ENCODE results near the gene BLOC1S1.

Gene BLOC1S1

DNA sequence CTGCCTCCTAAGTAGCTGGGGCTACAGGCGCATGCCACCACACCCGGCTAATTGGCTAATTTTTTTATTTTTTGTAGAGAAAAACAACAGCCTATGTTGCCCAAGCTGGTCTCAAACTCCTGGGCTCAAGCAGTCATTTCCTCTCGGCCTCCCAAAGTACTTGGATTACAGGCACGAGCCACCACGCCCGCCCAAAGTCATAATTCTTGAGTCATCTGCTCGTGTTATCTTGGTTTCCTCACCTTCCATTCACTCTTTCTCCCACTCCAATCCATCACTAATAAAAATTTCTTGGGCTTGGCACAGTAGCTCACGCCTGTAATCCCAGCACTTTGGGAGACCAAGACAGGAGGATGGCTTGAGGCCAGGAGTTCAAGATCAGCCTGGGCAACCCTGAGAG is 40.2 kb upstream of the BLOC1S1 start:
- Histone ChIP-seq H3K27me3 (ENCODE audit: control insufficient read depth, insufficient read depth, low read length) (no peaks in the 10 kb centered on the region), H3K4me1 (no peaks in the 10 kb centered on the region), H2AFZ (no peak overlapping the region), H3K36me3 (ENCODE audit: control insufficient read depth, insufficient read depth, low read length) (no peaks in the 10 kb centered on the region), H3K4me2 (ENCODE audit: low read length) (no peak overlapping the region), H3K79me2 (no peaks in the 10 kb centered on the region), H3K9ac (no peak overlapping the region), H3K4me3 (ENCODE audit: low read depth, low read length) (no peak overlapping the region), H3K27ac (no peak overlapping the region), H3K9me3 (ENCODE audit: control insufficient read depth, low read length) (no peaks in the 10 kb centered on the region)
- TF ChIP-seq CTCF (IDR thresholded peaks at IDR 0.05): no peak

GRCh38 chr12:55676707-55677106 is 39.1 kb upstream of the BLOC1S1 start:
- no peak for TF ChIP-seq CTCF (IDR thresholded peaks at IDR 0.05)
- peaks cover 4% of the 10 kb centered on the region for H3K4me1 ChIP-seq

DNA sequence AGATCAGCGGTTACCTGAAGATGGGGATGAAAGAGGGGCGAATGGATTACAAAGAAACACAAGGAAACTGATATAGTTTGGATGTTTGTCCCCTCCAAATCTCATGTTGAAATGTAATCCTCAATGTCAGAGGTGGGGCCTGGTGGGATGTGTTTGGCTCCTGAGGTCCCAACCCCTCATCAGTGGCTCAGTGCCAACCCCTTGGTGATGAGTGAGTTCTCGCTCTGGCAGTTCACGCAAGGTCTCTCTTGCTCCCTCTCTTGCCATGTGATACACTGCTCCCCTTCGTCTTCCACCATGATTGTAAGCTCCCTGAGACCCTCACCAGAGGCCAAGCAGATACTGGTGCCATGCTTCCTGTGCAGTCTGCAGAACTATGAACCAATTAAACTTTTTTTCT is 36.2 kb upstream of the BLOC1S1 start:
- Histone ChIP-seq H2AFZ (no peak overlapping the region), H3K9me3 (ENCODE audit: control insufficient read depth, low read length) (no peaks in the 10 kb centered on the region), H3K4me1 (peaks cover 7% of the 10 kb centered on the region), H3K9ac (no peak overlapping the region), H3K4me3 (ENCODE audit: low read depth, low read length) (no peak overlapping the region), H3K79me2 (no peaks in the 10 kb centered on the region), H3K4me2 (ENCODE audit: low read length) (no peak overlapping the region), H3K27ac (no peak overlapping the region), H3K36me3 (ENCODE audit: control insufficient read depth, insufficient read depth, low read length) (no peaks in the 10 kb centered on the region), H3K27me3 (ENCODE audit: control insufficient read depth, insufficient read depth, low read length) (no peaks in the 10 kb centered on the region)
- no peak for TF ChIP-seq CTCF (IDR thresholded peaks at IDR 0.05)

More at GRCh38 chr12:55676707-55677106, 39.1 kb upstream of the BLOC1S1 start:
- Histone ChIP-seq H3K9me3 (ENCODE audit: control insufficient read depth, low read length) (no peaks in the 10 kb centered on the region), H3K4me3 (ENCODE audit: low read depth, low read length) (no peak overlapping the region), H3K27me3 (ENCODE audit: control insufficient read depth, insufficient read depth, low read length) (no peaks in the 10 kb centered on the region), H3K27ac (no peak overlapping the region), H2AFZ (no peak overlapping the region), H3K9ac (no peak overlapping the region), H3K4me2 (ENCODE audit: low read length) (no peak overlapping the region), H3K36me3 (ENCODE audit: control insufficient read depth, insufficient read depth, low read length) (no peaks in the 10 kb centered on the region), H3K79me2 (no peaks in the 10 kb centered on the region)

GRCh38 chr12:55681142-55682077 is 34.4 kb upstream of the BLOC1S1 start:
- H3K36me3 ChIP-seq (ENCODE audit: control insufficient read depth, insufficient read depth, low read length): no peaks in the 10 kb centered on the region
- peaks cover 7% of the 10 kb centered on the region for H3K4me1 ChIP-seq
- H3K79me2 ChIP-seq: no peaks in the 10 kb centered on the region
- H3K4me2 ChIP-seq (ENCODE audit: low read length): peak overlapping the region; percentile 18
- peak; percentile 38 for TF ChIP-seq CTCF (IDR thresholded peaks at IDR 0.05)
- H3K9me3 ChIP-seq (ENCODE audit: control insufficient read depth, low read length): no peaks in the 10 kb centered on the region
- no peaks in the 10 kb centered on the region for H3K27me3 ChIP-seq (ENCODE audit: control insufficient read depth, insufficient read depth, low read length)
- H3K4me3 ChIP-seq (ENCODE audit: low read depth, low read length): peak overlapping the region; percentile 23
- H2AFZ ChIP-seq: peak overlapping the region; percentile 83
- H3K27ac ChIP-seq: no peak overlapping the region
- H3K9ac ChIP-seq: no peak overlapping the region
